Gastrocnemius medialis (tissue), 4 donors: Measurements from ENCODE around the gene A2ML1.

Experiments used
- CTCF ChIP-seq, 5 experiments: fragments of 450-650 bp in 3 of 5; fragments of 200-600 bp in 2 of 5; sonication (generic) in 2 of 5; IDR thresholded peaks in 4 of 5; conservative IDR thresholded peaks in 1 of 5; 1 replicate in 4 of 5; 2 replicates in 1 of 5; pipeline ENCODE4 v1.5.1; 2016 to 2019; ENCODE audit warnings: antibody characterized with exemption in 5 of 5, mild to moderate bottlenecking in 3 of 5, moderate library complexity in 3 of 5
- POLR2A ChIP-seq, 2 donors: fragments of 450-650 bp; IDR thresholded peaks; one replicate each; pipeline ENCODE4 v1.6.1; 2017; ENCODE audit warnings: antibody characterized with exemption in 2 of 2, mild to moderate bottlenecking in 2 of 2, moderate library complexity in 2 of 2

- TF ChIP-seq POLR2A (IDR thresholded peaks at IDR 0.05) (no peak), CTCF (IDR thresholded peaks at IDR 0.05 in 4 of 5, conservative IDR thresholded peaks at IDR 0.05 in 1 of 5) (no peak)
These were observed 4.6 kb upstream of the A2ML1 start for GRCh38 chr12:8817856-8818255.
